HepG2 (cell line): ENCODE data around the gene INKA2. TPM values are rescaled to one million over a fixed set of nuclear protein-coding genes. Genes with fewer than 3 reads are reported as not detected.
A peak's percentile ranks its signal among the peaks of the same experiment; 100 is the strongest.

ENCODE experiments used
- ATAC-seq: fragments of 200-7000 bp; cut with Tn5 transposase; 3 replicates; pipeline ENCODE4 v1.9.1; 2020; ENCODE audit warnings: mild to moderate bottlenecking, moderate library complexity
- BruUV-seq: library from RNA; stranded (reverse); fragments of 400-500 nt; replicated peaks from 2 replicates; lab custom pipeline; 2021; lab: Mats Ljungman, UMichigan
- CTCF ChIA-PET: fragments of 300-600 bp; formaldehyde crosslinking; extraction: SDS; loops from one replicate; lab custom pipeline; 2021; ENCODE audit warnings: low total read pairs, inconsistent platforms, low intra/inter-chr PET ratio; lab: Yijun Ruan, JAX
- POLR2A ChIA-PET: fragments of 350-600 bp; sonication (Branson Sonifier 250); formaldehyde crosslinking; loops from one replicate; lab custom pipeline; 2020; ENCODE audit warnings: antibody characterized with exemption, inconsistent platforms; lab: Yijun Ruan, JAX
- DNase-seq: peaks from one replicate; pipeline ENCODE4 v3.0.0-alpha.2; 2015; ENCODE audit warnings: low spot score
- FAIRE-seq: peaks from 3 replicates; lab custom pipeline; 2011; peaks lifted over from hg19 to GRCh38; lab: Jason Lieb, UNC
- H2AFZ ChIP-seq: one replicate; pipeline ENCODE4 v1.6.1; 2011; ENCODE audit warnings: low read length, inconsistent platforms
- H3K27ac ChIP-seq: fragments of 300-600 bp; 3 replicates; pipeline ENCODE4 v1.8.0; 2011; ENCODE audit warnings: mixed run types, mild to moderate bottlenecking, mixed read lengths, low read length, inconsistent platforms; ENCODE audit not compliant: insufficient read depth; ENCODE audit errors: extremely low read length
- H3K27me3 ChIP-seq, 2 experiments: fragments of 200-600 bp in 1 of 2; 2 replicates in 1 of 2; 3 replicates in 1 of 2; pipeline versions ENCODE4 v1.6.0 to v1.8.0; 2011; ENCODE audit warnings: low read length in 2 of 2, mild to moderate bottlenecking in 2 of 2, moderate library complexity in 2 of 2, inconsistent platforms in 1 of 2; ENCODE audit not compliant: insufficient read depth in 2 of 2, control insufficient read depth in 1 of 2
- H3K36me3 ChIP-seq, 2 experiments: fragments of 200-600 bp in 1 of 2; replicated peaks in 1 of 2; 2 replicates in 1 of 2; 3 replicates in 1 of 2; pipeline versions ENCODE4 v1.5.1 to v1.8.0; 2011; ENCODE audit warnings: low read length in 2 of 2, inconsistent platforms in 1 of 2; ENCODE audit not compliant: insufficient read depth in 2 of 2, control insufficient read depth in 1 of 2
- H3K4me1 ChIP-seq: 2 replicates; pipeline ENCODE4 v1.5.1; 2012; ENCODE audit warnings: low read length, inconsistent platforms; ENCODE audit not compliant: insufficient read depth
- H3K4me2 ChIP-seq: 2 replicates; pipeline ENCODE4 v1.6.0; 2011; ENCODE audit warnings: low read depth, low read length, inconsistent platforms
- H3K4me3 ChIP-seq, 3 experiments: fragments of 200-600 bp in 1 of 3; sonication (generic), shearing (Covaris generic) in 1 of 3; replicated peaks in 1 of 3; 2 replicates each; pipeline ENCODE4 v1.5.1; 2011 to 2016; ENCODE audit warnings: low read length in 3 of 3, inconsistent platforms in 2 of 3, low read depth in 2 of 3, mild to moderate bottlenecking in 2 of 3, control low read depth in 1 of 3, mixed read lengths in 1 of 3; ENCODE audit not compliant: insufficient read depth in 1 of 3
- H3K79me2 ChIP-seq: one replicate; pipeline ENCODE4 v1.6.1; 2011; ENCODE audit warnings: low read length, inconsistent platforms; ENCODE audit not compliant: insufficient read depth
- H3K9ac ChIP-seq: 2 replicates; pipeline ENCODE4 v1.6.0; 2011; ENCODE audit warnings: mild to moderate bottlenecking, low read depth, low read length, inconsistent platforms; ENCODE audit not compliant: insufficient read depth
- H3K9me3 ChIP-seq: 2 replicates; pipeline ENCODE4 v1.5.1; 2012; ENCODE audit warnings: mild to moderate bottlenecking, low read length
- H4K20me1 ChIP-seq: 2 replicates; pipeline ENCODE4 v1.6.0; 2011; ENCODE audit warnings: inconsistent platforms, mild to moderate bottlenecking, low read length, moderate library complexity; ENCODE audit not compliant: insufficient read depth
- BCL6 ChIP-seq: IDR thresholded peaks from 2 replicates; pipeline ENCODE4 v1.6.1; 2016; ENCODE audit warnings: missing genetic modification reagents, missing compliant biosample characterization
- GMEB1 ChIP-seq: sonication (generic); formaldehyde crosslinking; IDR thresholded peaks from 2 replicates; pipeline ENCODE4 v1.5.1; 2020; ENCODE audit warnings: missing genetic modification reagents, mild to moderate bottlenecking, borderline replicate concordance
- KLF16 ChIP-seq, 2 experiments: sonication (generic) in 1 of 2; formaldehyde crosslinking in 1 of 2; IDR thresholded peaks; 2 replicates each; pipeline versions ENCODE4 v1.6.1 to v1.8.0; 2016 to 2023; ENCODE audit warnings: missing genetic modification reagents in 2 of 2, missing compliant biosample characterization in 1 of 2
- MNT ChIP-seq: fragments of 450-650 bp; IDR thresholded peaks from 2 replicates; pipeline ENCODE4 v1.6.1; 2016
- PAWR ChIP-seq: sonication (generic); formaldehyde crosslinking; IDR thresholded peaks from 2 replicates; pipeline ENCODE4 v1.4.0; 2020; ENCODE audit warnings: missing genetic modification reagents, mild to moderate bottlenecking, borderline replicate concordance
- SRY ChIP-seq: sonication (generic); formaldehyde crosslinking; IDR thresholded peaks from 2 replicates; pipeline ENCODE4 v1.8.0; 2022; ENCODE audit warnings: mild to moderate bottlenecking, missing genetic modification reagents
- ZFP36L1 ChIP-seq: sonication (generic); formaldehyde crosslinking; IDR thresholded peaks from 2 replicates; pipeline ENCODE4 v1.8.0; 2022; ENCODE audit warnings: mild to moderate bottlenecking, missing genetic modification reagents, moderate library complexity
- ZNF160 ChIP-seq: sonication (generic); formaldehyde crosslinking; IDR thresholded peaks from 2 replicates; pipeline ENCODE4 v1.8.0; 2022; ENCODE audit warnings: mild to moderate bottlenecking, inconsistent platforms, missing genetic modification reagents
- ZNF235 ChIP-seq: sonication (generic); formaldehyde crosslinking; IDR thresholded peaks from 2 replicates; pipeline ENCODE4 v1.8.1; 2023; ENCODE audit warnings: mild to moderate bottlenecking, missing genetic modification reagents, borderline replicate concordance
- ZNF414 ChIP-seq: sonication (generic); formaldehyde crosslinking; IDR thresholded peaks from 2 replicates; pipeline ENCODE4 v1.5.0; 2020; ENCODE audit warnings: missing genetic modification reagents
- ZNF552 ChIP-seq: sonication (generic); formaldehyde crosslinking; IDR thresholded peaks from 2 replicates; pipeline ENCODE4 v1.9.0; 2022; ENCODE audit warnings: missing genetic modification reagents, mild to moderate bottlenecking, borderline replicate concordance
- ZNF576 ChIP-seq: sonication (generic); formaldehyde crosslinking; IDR thresholded peaks from 2 replicates; pipeline ENCODE4 v1.4.0; 2020; ENCODE audit warnings: mild to moderate bottlenecking, missing genetic modification reagents
- ZNF7 ChIP-seq: IDR thresholded peaks from 2 replicates; pipeline ENCODE4 v1.6.1; 2016; ENCODE audit warnings: missing biosample characterization, missing genetic modification reagents
- ZNF749 ChIP-seq: sonication (generic); formaldehyde crosslinking; IDR thresholded peaks from 2 replicates; pipeline ENCODE4 v1.8.0; 2022; ENCODE audit warnings: mild to moderate bottlenecking, missing genetic modification reagents, moderate library complexity, borderline replicate concordance
- ZNF775 ChIP-seq: sonication (generic); formaldehyde crosslinking; IDR thresholded peaks from 2 replicates; pipeline ENCODE4 v1.4.0; 2020; ENCODE audit warnings: missing genetic modification reagents, mild to moderate bottlenecking, moderate library complexity, borderline replicate concordance
- ZNF83 ChIP-seq: sonication (generic); formaldehyde crosslinking; IDR thresholded peaks from 2 replicates; pipeline ENCODE4 v1.4.0; 2020; ENCODE audit warnings: missing genetic modification reagents, mild to moderate bottlenecking, borderline replicate concordance
- WGBS: methylation state at CpG from one replicate; pipeline ENCODE4 v1.1.6; 2017; ENCODE audit warnings: low lambda C conversion rate; 5-methylcytosine and 5-hydroxymethylcytosine counted together
- in situ Hi-C: cut with HindIII; loops from 2 replicates; pipeline ENCODE4 v1.10.0; 2017; ENCODE audit warnings: low pct_unique_long_range_greater_than_20kb; ENCODE audit not compliant: extremely low pct_ligation_motif_present
- intact Hi-C: fragments of 100-400 bp; cut with micrococcal nuclease; formaldehyde crosslinking; loops from one replicate; pipeline ENCODE4 v1.10.0; 2022; ENCODE audit not compliant: unreplicated experiment
- polyA plus RNA-seq, 8 experiments: library from polyadenylated mRNA; depleted of rRNA in 3 of 8; stranded (reverse) in 7 of 8; unstranded in 1 of 8; fragments of >200 nt; fragmentation: Illumina TruSeq in 4 of 8; extraction: Trizol in 4 of 8; gene quantifications; 2 replicates each; pipeline versions ENCODE4 v1.2.1 to v1.2.3, GENCODE V29; 2011 to 2016; ENCODE audit warnings: low read depth in 4 of 8, missing spikeins in 1 of 8, mixed read lengths in 1 of 8; ENCODE audit not compliant: insufficient read depth in 1 of 8
- total RNA-seq, 5 experiments: library from RNA; depleted of rRNA; stranded (reverse); fragments of >200 nt; fragmentation: Illumina TruSeq; extraction: Trizol; gene quantifications; 2 replicates each; pipeline ENCODE4 v1.2.3, GENCODE V29; 2016; ENCODE audit warnings: low read depth in 1 of 5

The INKA2 gene
- total and polyA plus RNA-seq, 2 of the 13 experiments (the other 11 are each of a cell fraction or from before 2014, with no cell fraction given): 2.6 to 4.6 TPM

- TF ChIP-seq BCL6 (CRISPR knock-in tag): no peak
- TF ChIP-seq ZFP36L1: no peak
- TF ChIP-seq SRY (CRISPR knock-in tag): no peak
- TF ChIP-seq ZNF552: no peak
- TF ChIP-seq ZNF414 (CRISPR knock-in tag): no peak
- no peak for TF ChIP-seq PAWR (CRISPR knock-in tag)
- no peak for TF ChIP-seq ZNF576 (CRISPR knock-in tag)
- TF ChIP-seq ZNF7 (CRISPR knock-in tag): no peak
- TF ChIP-seq, all 625 proteins: peak for 9
Measured at GRCh38 chr1:111739925-111740765, 950 bp upstream of the INKA2 start (continued).

- peak overlapping the region; percentile 57 to 78 (median 66) for H3K4me3 ChIP-seq
- peak overlapping the region; percentile 75 for H3K27ac ChIP-seq
- under 1% methylated on average over 36 of the region's 61 CpGs for WGBS
- peak; percentile 63 for ATAC-seq
- no peak for FAIRE-seq
- ChIA-PET CTCF (no interaction called here), POLR2A (interaction anchor here (1.0 to 3.8 kb wide), 5 partner anchors 9 to 231 kb away, joined by 3 to 22 read pairs (median 6); partner anchors contain the start of gene DDX20)
- H3K9me3 ChIP-seq: no peaks in the 10 kb centered on the region
- H3K4me1 ChIP-seq: peaks cover 71% of the 10 kb centered on the region
- H2AFZ ChIP-seq: no peak overlapping the region
- H3K27me3 ChIP-seq: peaks cover 0 to 5% of the 10 kb centered on the region in 2 experiments; a peak in 1 of 5 replicates
- no peaks in the 10 kb centered on the region for H4K20me1 ChIP-seq
- in situ Hi-C loops (no loop called here), intact Hi-C loops (no loop called here)
- peaks cover 15% of the 10 kb centered on the region for H3K79me2 ChIP-seq
- peak overlapping the region; percentile 90 for H3K9ac ChIP-seq
- BruUV-seq: TSS peak; percentile 62
- peak overlapping the region; percentile 83 for H3K4me2 ChIP-seq
- H3K36me3 ChIP-seq: no peaks in the 10 kb centered on the region
- DNase-seq: peak; percentile 42
- TF ChIP-seq ZNF749 (CRISPR knock-in tag) (no peak), GMEB1 (CRISPR knock-in tag) (0 out of 2 replicates have a peak, but pooled peaks have one; percentile 10), ZNF160 (CRISPR knock-in tag) (no peak; the same call in 1 of the 2 replicates), ZNF83 (CRISPR knock-in tag) (no peak), ZNF235 (CRISPR knock-in tag) (peak; percentile 66; the same call in 1 of the 2 replicates), KLF16 (CRISPR knock-in tag; IDR thresholded peaks at IDR 0.05) (no peak), MNT (no peak), ZNF775 (CRISPR knock-in tag) (0 out of 2 replicates have a peak, but pooled peaks have one; percentile 5)
Measured at GRCh38 chr1:111738436-111739193, 580 bp downstream of the INKA2 start.
